ENCODE data around the gene MAD2L2.

The MAD2L2 gene

GRCh38 chr1:11649624-11650330 is 31.2 kb downstream of the MAD2L2 start:
- Histone ChIP-seq H4K20me1 (ENCODE audit: control insufficient read depth, insufficient read depth, low read depth, low read length) (no peaks in the 10 kb centered on the region), H3K4me2 (ENCODE audit: low read length) (peak overlapping the region; percentile 57), H3K79me2 (ENCODE audit: control insufficient read depth, low read length) (no peaks in the 10 kb centered on the region), H3K36me3 (ENCODE audit: control insufficient read depth, low read length) (no peaks in the 10 kb centered on the region), H3K4me3 (ENCODE audit: low read length) (peak overlapping the region; percentile 35), H3K27ac (ENCODE audit: low read depth, low read length) (no peak overlapping the region), H3K27me3 (ENCODE audit: control insufficient read depth, low read length) (peaks cover 18% of the 10 kb centered on the region), H3F3A (ENCODE audit: control insufficient read depth, insufficient read depth) (peaks cover 7% of the 10 kb centered on the region), H3K9me3 (ENCODE audit: control insufficient read depth, insufficient read depth, low read length) (no peaks in the 10 kb centered on the region), H3K4me1 (ENCODE audit: control insufficient read depth, low read length) (peaks cover 18% of the 10 kb centered on the region), H3K9me2 (replicated peaks; ENCODE audit: control insufficient read depth, low read length) (no peaks in the 10 kb centered on the region)
- TF ChIP-seq EZH2phosphoT487 (IDR thresholded peaks at IDR 0.05; ENCODE audit: borderline replicate concordance, low read length) (no peak), CTCF (IDR thresholded peaks at IDR 0.05; ENCODE audit: low read depth, low read length, poor library complexity, severe bottlenecking) (no peak)

GRCh38 chr1:11649237-11649623 is 31.7 kb downstream of the MAD2L2 start:
- H4K20me1 ChIP-seq (ENCODE audit: control insufficient read depth, insufficient read depth, low read depth, low read length), result no peaks in the 10 kb centered on the region
- no peaks in the 10 kb centered on the region for H3K9me2 ChIP-seq (replicated peaks; ENCODE audit: control insufficient read depth, low read length)
- TF ChIP-seq EZH2phosphoT487 (IDR thresholded peaks at IDR 0.05; ENCODE audit: borderline replicate concordance, low read length) (no peak), CTCF (IDR thresholded peaks at IDR 0.05; ENCODE audit: low read depth, low read length, poor library complexity, severe bottlenecking) (no peak)
- H3K27me3 ChIP-seq (ENCODE audit: control insufficient read depth, low read length), result peaks cover 18% of the 10 kb centered on the region
- no peak overlapping the region for H3K27ac ChIP-seq (ENCODE audit: low read depth, low read length)
- H3K4me1 ChIP-seq (ENCODE audit: control insufficient read depth, low read length), result peaks cover 15% of the 10 kb centered on the region
- peak overlapping the region; percentile 48; the same call in 1 of the 2 replicates for H3K4me2 ChIP-seq (ENCODE audit: low read length)
- peaks cover 7% of the 10 kb centered on the region for H3F3A ChIP-seq (ENCODE audit: control insufficient read depth, insufficient read depth)
- H3K79me2 ChIP-seq (ENCODE audit: control insufficient read depth, low read length), result no peaks in the 10 kb centered on the region
- H3K36me3 ChIP-seq (ENCODE audit: control insufficient read depth, low read length), result no peaks in the 10 kb centered on the region
- no peaks in the 10 kb centered on the region for H3K9me3 ChIP-seq (ENCODE audit: control insufficient read depth, insufficient read depth, low read length)
- H3K4me3 ChIP-seq (ENCODE audit: low read length), result no peak overlapping the region

- Histone ChIP-seq H4K20me1 (ENCODE audit: control insufficient read depth, insufficient read depth, low read depth, low read length) (no peaks in the 10 kb centered on the region), H3K27ac (ENCODE audit: low read depth, low read length) (no peak overlapping the region), H3K4me1 (ENCODE audit: control insufficient read depth, low read length) (peaks cover 11% of the 10 kb centered on the region), H3K4me2 (ENCODE audit: low read length) (peak overlapping the region; percentile 48; the same call in 1 of the 2 replicates), H3F3A (ENCODE audit: control insufficient read depth, insufficient read depth) (peaks cover 7% of the 10 kb centered on the region), H3K9me3 (ENCODE audit: control insufficient read depth, insufficient read depth, low read length) (no peaks in the 10 kb centered on the region), H3K36me3 (ENCODE audit: control insufficient read depth, low read length) (no peaks in the 10 kb centered on the region), H3K27me3 (ENCODE audit: control insufficient read depth, low read length) (peaks cover 13% of the 10 kb centered on the region), H3K4me3 (ENCODE audit: low read length) (no peak overlapping the region), H3K9me2 (replicated peaks; ENCODE audit: control insufficient read depth, low read length) (no peaks in the 10 kb centered on the region), H3K79me2 (ENCODE audit: control insufficient read depth, low read length) (no peaks in the 10 kb centered on the region)
- TF ChIP-seq CTCF (IDR thresholded peaks at IDR 0.05; ENCODE audit: low read depth, low read length, poor library complexity, severe bottlenecking) (no peak), EZH2phosphoT487 (IDR thresholded peaks at IDR 0.05; ENCODE audit: borderline replicate concordance, low read length) (no peak)
These were observed 32.2 kb downstream of the MAD2L2 start for GRCh38 chr1:11648732-11649158.

All from DOHH2 (cell line).